Testis (tissue), 2 donors: ENCODE results near the gene GKN2.

Experiments used
- CTCF ChIP-seq, 3 experiments: fragments of 450-650 bp in 2 of 3; fragments of 200-600 bp in 1 of 3; sonication (generic) in 1 of 3; IDR thresholded peaks; one replicate each; pipeline ENCODE4 v1.5.1; 2016 to 2019; ENCODE audit warnings: antibody characterized with exemption in 3 of 3, mild to moderate bottlenecking in 2 of 3, moderate library complexity in 1 of 3
- POLR2A ChIP-seq: fragments of 450-650 bp; IDR thresholded peaks from one replicate; pipeline ENCODE4 v1.6.1; 2017; ENCODE audit warnings: antibody characterized with exemption, mild to moderate bottlenecking, moderate library complexity

DNA sequence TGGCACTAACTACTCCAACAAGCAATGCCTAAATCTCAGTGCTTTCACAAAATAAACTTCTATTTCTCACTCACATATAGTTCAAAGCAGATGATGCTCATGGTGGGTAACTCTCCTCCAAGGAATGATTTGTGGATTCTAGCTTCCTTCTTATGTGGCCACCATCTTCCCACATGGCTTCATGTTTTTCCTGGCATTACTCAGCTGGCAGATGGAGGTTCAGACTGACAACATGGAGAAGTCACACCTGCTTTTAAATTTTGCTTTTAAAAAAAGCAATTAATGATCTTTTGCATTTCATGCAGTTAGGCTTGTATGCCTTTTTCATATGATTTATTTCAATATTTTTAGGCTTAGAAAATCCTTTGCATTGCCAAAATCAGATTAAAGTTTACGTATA is 6.3 kb upstream of the GKN2 start:
- TF ChIP-seq POLR2A (no peak), CTCF (IDR thresholded peaks at IDR 0.05) (no peak)
